ENCODE results near the gene NUCKS1.

DNA sequence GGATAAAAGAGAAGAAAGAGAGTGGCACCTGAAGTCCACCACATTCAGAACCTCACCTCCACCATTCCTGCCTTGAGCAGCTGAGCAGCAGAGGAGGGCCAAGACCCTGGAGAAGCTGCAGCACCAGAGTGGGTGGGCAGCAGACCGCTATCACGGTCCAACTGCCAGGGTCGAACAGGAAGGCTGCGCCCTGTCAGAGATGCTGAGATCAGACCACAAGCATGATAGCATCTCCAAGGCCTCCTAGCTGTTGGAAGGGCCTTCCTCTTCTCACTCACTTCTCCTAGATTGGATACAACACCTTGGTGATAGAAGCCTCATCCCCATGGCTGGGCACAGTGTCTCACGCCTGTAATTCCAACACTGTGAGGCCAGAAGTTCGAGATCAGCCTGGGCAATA is 57.6 kb downstream of the NUCKS1 start:
- no peak for TF ChIP-seq POLR2A (IDR thresholded peaks at IDR 0.05; ENCODE audit: extremely low read depth, insufficient read length)
- TF ChIP-seq, protein P1, sequence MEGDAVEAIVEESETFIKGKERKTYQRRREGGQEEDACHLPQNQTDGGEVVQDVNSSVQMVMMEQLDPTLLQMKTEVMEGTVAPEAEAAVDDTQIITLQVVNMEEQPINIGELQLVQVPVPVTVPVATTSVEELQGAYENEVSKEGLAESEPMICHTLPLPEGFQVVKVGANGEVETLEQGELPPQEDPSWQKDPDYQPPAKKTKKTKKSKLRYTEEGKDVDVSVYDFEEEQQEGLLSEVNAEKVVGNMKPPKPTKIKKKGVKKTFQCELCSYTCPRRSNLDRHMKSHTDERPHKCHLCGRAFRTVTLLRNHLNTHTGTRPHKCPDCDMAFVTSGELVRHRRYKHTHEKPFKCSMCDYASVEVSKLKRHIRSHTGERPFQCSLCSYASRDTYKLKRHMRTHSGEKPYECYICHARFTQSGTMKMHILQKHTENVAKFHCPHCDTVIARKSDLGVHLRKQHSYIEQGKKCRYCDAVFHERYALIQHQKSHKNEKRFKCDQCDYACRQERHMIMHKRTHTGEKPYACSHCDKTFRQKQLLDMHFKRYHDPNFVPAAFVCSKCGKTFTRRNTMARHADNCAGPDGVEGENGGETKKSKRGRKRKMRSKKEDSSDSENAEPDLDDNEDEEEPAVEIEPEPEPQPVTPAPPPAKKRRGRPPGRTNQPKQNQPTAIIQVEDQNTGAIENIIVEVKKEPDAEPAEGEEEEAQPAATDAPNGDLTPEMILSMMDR (IDR thresholded peaks at IDR 0.05; ENCODE audit: low read depth, low read length), result no peak

All from NB4 (cell line).